HL-60 (cell line): ENCODE results near the gene FAM83B.

ENCODE experiments used
- DNase-seq, 2 experiments: peaks; one replicate each; pipeline ENCODE4 v3.0.0-alpha.2; 2010 to 2020; ENCODE audit warnings: low read depth in 1 of 2, low spot score in 1 of 2
- H3K27ac ChIP-seq: fragments of 250-450 bp; sonication (Bioruptor Pico); replicated peaks from 2 replicates; pipeline ENCODE4 v1.5.1; 2020; ENCODE audit warnings: mild to moderate bottlenecking, moderate library complexity
- H3K27me3 ChIP-seq: fragments of 250-450 bp; sonication (Bioruptor Pico); 2 replicates; pipeline ENCODE4 v1.5.1; 2021; ENCODE audit warnings: mild to moderate bottlenecking, moderate library complexity; ENCODE audit not compliant: insufficient read depth, poor library complexity, severe bottlenecking
- H3K4me3 ChIP-seq: replicated peaks from 2 replicates; pipeline ENCODE4 v1.5.1; 2011; ENCODE audit warnings: mild to moderate bottlenecking, control low read depth, low read length; ENCODE audit not compliant: insufficient read depth
- CTCF ChIP-seq: IDR thresholded peaks from one replicate; pipeline ENCODE4 v1.5.1; 2011; ENCODE audit warnings: low read length, control low read depth, inconsistent platforms; ENCODE audit not compliant: insufficient read depth
- GABPA ChIP-seq: IDR thresholded peaks from 2 replicates; pipeline ENCODE4 v1.6.1; 2012; ENCODE audit warnings: low read depth
- POLR2AphosphoS5 ChIP-seq: IDR thresholded peaks from 2 replicates; pipeline ENCODE4 v1.6.1; 2012; ENCODE audit warnings: low read depth
- SPI1 ChIP-seq: IDR thresholded peaks from 2 replicates; pipeline ENCODE4 v1.6.1; 2012; ENCODE audit warnings: low read depth, mild to moderate bottlenecking, borderline replicate concordance
- TF ChIP-seq, protein P1 (sequence below): IDR thresholded peaks from 2 replicates; pipeline ENCODE4 v1.6.1; 2012; ENCODE audit warnings: low read depth; ENCODE audit not compliant: insufficient replicate concordance

Gene FAM83B

DNA sequence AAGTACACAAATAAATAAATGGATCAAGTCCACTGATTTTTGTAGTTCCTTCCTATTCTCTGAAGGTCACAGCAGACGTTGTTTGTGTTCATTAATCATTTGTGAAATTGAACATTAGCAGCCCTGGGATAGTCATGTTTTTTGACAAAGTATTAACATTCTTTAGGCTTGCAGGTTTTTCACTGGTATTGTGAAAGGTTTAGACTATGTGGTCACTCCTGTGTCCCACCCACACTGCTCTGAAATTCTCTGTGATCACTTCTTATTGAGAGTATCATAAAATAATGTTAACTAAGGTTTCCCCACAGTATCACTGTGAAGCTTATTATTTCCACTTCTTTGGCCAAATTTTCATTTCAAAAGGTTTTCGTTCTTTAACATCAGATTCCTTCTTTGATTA, 3.5 kb downstream of the FAM83B start:
- H3K27ac ChIP-seq: no peak overlapping the region
- TF ChIP-seq POLR2AphosphoS5: no peak
- TF ChIP-seq CTCF: no peak
- TF ChIP-seq, protein P1, sequence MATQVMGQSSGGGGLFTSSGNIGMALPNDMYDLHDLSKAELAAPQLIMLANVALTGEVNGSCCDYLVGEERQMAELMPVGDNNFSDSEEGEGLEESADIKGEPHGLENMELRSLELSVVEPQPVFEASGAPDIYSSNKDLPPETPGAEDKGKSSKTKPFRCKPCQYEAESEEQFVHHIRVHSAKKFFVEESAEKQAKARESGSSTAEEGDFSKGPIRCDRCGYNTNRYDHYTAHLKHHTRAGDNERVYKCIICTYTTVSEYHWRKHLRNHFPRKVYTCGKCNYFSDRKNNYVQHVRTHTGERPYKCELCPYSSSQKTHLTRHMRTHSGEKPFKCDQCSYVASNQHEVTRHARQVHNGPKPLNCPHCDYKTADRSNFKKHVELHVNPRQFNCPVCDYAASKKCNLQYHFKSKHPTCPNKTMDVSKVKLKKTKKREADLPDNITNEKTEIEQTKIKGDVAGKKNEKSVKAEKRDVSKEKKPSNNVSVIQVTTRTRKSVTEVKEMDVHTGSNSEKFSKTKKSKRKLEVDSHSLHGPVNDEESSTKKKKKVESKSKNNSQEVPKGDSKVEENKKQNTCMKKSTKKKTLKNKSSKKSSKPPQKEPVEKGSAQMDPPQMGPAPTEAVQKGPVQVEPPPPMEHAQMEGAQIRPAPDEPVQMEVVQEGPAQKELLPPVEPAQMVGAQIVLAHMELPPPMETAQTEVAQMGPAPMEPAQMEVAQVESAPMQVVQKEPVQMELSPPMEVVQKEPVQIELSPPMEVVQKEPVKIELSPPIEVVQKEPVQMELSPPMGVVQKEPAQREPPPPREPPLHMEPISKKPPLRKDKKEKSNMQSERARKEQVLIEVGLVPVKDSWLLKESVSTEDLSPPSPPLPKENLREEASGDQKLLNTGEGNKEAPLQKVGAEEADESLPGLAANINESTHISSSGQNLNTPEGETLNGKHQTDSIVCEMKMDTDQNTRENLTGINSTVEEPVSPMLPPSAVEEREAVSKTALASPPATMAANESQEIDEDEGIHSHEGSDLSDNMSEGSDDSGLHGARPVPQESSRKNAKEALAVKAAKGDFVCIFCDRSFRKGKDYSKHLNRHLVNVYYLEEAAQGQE: no peak
- TF ChIP-seq SPI1: no peak
- no peak for TF ChIP-seq GABPA
- H3K27me3 ChIP-seq: peaks cover 20% of the 10 kb centered on the region
- H3K4me3 ChIP-seq: no peak overlapping the region
- DNase-seq: no peak

DNA sequence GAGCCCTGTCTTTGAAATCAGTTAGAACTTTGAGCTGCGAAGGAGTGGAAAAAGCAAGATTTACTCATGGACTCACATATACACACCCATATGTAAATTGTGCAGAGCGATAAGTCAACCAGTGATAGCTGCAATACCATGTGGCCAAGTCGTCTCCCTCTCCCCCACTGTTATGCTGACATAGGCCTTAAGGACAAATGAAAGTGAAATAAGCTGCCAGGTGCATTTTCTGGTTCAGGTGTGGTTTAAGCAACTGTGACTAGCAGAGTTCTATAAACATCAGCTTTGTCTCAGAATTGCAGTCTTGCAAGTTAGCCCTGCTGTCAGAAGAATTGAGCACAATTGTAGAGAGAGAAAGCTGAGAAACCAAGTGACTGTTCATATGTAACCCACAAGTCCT, 9.6 kb downstream of the FAM83B start:
- no peak for DNase-seq
- TF ChIP-seq POLR2AphosphoS5: no peak
- TF ChIP-seq GABPA: no peak
- no peak for TF ChIP-seq CTCF
- TF ChIP-seq, protein P1: no peak
- no peak for TF ChIP-seq SPI1
- no peak overlapping the region for H3K4me3 ChIP-seq
- H3K27ac ChIP-seq: no peak overlapping the region
- H3K27me3 ChIP-seq: no peaks in the 10 kb centered on the region

DNA sequence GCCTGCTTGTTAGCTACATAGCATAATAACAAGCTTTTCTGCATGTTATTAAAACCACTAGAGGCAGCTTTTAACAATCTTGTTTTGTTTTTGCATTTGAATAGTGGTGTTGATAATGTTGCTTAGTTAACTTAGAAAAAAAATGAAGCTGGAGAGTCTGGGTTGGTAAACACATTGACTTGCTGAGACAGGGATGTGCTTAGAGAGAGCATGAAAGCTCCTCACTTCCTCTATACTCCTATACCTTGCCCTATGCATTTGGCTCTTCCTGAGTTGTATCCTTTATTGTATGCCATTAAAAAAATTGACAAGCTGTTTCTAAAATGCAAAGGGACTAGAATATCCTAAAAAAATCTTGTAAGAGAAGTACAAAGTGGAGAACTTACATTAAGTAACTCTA, 13.6 kb downstream of the FAM83B start:
- TF ChIP-seq, protein P1: no peak
- TF ChIP-seq CTCF (no peak), GABPA (no peak), POLR2AphosphoS5 (no peak), SPI1 (no peak)
- Histone ChIP-seq H3K4me3 (no peak overlapping the region), H3K27ac (no peak overlapping the region), H3K27me3 (no peaks in the 10 kb centered on the region)
- DNase-seq: no peak
